GM10266 (cell line): ENCODE results near the gene EPAS1.

Source experiments
- DNase-seq: peaks from one replicate; pipeline ENCODE4 v3.0.0; 2012; ENCODE audit errors: extremely low spot score
- TF ChIP-seq, protein P1 (sequence below): IDR thresholded peaks from 2 replicates; pipeline ENCODE4 v1.5.1; 2012; ENCODE audit warnings: mild to moderate bottlenecking, low read depth; ENCODE audit not compliant: control insufficient read depth, insufficient read depth; ENCODE audit errors: missing control alignments

Gene EPAS1

DNA sequence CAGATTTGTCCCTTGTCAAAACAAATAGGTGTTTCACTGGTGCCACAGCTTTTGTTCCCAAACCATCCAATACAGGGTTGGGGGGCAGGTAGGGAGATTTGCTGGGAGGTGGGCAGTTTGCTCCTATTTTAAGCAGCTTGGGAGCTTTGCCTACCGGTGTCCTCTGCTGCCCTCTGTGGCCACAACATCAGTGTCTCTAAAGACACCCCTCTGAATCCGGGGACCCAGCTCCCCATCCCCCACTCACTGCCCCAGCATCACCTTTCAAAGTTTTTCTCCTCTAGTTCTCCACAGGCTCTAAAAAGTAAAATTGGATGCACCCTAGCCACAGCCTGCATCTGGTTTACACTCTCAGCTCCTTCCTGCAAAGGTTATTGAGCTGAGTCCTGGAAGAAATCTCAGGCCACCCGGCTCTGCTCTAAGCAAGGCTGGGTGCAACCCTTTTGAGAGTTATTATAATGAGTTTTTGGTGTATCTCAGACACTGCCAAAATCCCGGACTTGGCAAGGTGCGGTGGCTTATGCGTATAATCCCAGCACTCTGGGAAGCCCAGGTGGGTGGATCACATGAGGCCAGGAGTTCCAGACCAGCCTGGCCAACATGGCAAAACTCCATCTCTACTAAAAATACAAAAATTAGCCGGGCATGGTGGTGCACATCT, 2.9 kb upstream of the EPAS1 start:
- DNase-seq = peak; percentile 63
- TF ChIP-seq, protein P1, sequence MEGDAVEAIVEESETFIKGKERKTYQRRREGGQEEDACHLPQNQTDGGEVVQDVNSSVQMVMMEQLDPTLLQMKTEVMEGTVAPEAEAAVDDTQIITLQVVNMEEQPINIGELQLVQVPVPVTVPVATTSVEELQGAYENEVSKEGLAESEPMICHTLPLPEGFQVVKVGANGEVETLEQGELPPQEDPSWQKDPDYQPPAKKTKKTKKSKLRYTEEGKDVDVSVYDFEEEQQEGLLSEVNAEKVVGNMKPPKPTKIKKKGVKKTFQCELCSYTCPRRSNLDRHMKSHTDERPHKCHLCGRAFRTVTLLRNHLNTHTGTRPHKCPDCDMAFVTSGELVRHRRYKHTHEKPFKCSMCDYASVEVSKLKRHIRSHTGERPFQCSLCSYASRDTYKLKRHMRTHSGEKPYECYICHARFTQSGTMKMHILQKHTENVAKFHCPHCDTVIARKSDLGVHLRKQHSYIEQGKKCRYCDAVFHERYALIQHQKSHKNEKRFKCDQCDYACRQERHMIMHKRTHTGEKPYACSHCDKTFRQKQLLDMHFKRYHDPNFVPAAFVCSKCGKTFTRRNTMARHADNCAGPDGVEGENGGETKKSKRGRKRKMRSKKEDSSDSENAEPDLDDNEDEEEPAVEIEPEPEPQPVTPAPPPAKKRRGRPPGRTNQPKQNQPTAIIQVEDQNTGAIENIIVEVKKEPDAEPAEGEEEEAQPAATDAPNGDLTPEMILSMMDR = peak; percentile 51

DNA sequence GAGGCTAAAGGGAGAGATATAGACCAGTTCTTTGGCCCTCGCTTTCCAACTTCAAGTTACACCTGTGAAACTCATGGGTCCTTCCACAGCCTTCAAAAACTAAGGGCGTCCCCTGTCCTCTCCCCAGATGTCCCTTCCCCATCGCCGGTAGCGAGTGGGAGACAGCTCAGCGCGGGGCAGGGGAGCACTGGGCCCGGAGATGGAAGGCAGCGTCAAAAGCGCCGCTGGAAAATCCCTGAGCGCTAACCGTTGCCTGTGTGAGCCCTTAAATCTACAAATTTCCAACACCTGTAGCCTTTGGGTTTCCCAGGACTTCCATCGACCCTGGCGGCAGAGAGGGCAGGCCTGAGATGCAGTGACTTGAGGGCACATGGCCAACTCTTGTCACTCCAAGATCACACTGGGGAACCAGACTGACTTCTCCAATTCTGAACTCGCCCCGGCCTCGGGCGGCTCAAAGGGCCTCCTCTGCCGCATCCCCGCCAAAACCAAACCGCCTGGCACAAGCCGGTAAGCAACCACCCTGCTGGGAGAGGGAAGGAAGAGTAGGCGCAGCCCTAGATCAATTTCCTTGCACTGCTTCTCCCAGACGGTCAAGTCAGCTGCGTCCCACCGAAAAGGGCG, 879 bp upstream of the EPAS1 start:
- TF ChIP-seq, protein P1 = no peak
- peak; percentile 46 for DNase-seq

DNA sequence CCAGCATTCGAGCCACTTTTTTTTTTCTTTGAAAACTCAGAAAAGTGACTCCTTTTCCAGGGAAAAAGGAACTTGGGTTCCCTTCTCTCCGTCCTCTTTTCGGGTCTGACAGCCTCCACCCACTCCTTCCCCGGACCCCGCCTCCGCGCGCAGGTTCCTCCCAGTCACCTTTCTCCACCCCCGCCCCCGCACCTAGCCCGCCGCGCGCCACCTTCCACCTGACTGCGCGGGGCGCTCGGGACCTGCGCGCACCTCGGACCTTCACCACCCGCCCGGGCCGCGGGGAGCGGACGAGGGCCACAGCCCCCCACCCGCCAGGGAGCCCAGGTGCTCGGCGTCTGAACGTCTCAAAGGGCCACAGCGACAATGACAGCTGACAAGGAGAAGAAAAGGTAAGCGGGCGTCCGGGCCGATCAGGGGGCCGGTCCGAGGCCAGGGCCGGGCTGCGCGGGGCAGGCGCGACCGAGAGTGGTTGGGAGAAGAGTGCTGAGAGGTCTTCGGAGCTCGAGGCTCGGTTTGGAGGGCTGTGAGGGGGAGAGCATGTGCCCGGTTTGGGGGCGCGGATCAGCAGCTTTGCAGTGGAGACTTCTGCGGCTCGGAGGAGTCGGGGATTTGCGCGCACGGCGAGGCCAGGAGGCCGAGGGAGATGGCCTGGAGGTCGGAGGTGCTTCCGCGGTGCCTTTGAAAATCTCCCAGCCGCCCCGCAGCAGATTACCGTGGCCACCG, 502 bp downstream of the EPAS1 start:
- DNase-seq = peak; percentile 61
- TF ChIP-seq, protein P1 = no peak

DNA sequence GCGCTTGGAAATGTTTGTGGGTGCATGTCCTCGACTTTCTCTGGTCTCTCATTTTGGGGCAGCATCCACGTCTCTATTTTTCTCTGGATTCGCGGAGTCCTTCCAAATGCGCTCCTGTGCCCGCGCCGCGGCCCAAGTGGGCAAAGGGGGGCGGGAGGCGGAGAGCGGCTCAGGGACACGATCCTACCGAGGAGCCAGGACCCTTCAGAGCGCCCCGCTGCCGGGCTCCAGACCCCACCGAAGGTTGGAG, 990 bp downstream of the EPAS1 start:
- TF ChIP-seq, protein P1 = no peak
- DNase-seq = no peak

DNA sequence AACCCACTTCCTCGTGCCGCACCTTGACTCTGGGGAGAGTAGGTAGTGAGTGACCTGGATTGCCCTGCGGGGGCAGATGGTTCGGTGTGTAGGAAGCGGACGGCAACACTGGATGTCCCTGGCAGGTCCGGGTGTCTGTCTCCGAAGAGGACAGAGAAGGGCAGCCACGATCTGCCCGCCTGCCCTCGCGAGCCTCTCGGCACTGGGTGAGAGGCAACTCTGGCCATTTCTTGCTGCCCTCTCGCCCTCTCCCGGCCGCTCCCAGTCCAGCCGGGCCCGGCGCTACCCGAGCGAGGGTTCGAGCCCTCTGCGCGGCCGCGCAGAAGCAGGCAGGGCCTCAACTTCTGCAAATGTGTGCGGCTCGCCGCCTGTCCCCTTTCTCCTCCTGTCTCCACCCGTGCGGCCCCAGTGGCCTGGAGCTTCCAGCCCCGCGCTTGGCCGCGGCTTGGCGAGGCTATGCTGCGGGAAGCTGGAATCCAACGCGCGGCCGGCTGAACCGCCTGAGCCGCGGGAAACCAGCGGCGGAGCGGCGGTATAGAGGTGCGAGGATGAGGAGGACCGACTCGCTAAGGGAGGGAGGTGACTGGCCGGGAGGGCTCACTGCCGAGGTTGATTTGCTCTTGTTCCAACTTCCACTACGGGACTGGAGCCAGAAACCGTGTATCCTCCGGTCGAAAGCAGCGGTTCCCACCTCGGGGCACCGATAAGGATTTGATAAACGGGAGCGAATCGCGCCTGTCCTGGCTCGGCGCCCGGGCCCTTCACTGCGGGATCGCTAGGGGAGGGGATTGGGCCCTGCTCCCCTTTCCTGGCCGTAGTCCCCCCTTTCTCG, 1.5 kb downstream of the EPAS1 start:
- TF ChIP-seq, protein P1 = peak; percentile 44
- peak; percentile 64 for DNase-seq

DNA sequence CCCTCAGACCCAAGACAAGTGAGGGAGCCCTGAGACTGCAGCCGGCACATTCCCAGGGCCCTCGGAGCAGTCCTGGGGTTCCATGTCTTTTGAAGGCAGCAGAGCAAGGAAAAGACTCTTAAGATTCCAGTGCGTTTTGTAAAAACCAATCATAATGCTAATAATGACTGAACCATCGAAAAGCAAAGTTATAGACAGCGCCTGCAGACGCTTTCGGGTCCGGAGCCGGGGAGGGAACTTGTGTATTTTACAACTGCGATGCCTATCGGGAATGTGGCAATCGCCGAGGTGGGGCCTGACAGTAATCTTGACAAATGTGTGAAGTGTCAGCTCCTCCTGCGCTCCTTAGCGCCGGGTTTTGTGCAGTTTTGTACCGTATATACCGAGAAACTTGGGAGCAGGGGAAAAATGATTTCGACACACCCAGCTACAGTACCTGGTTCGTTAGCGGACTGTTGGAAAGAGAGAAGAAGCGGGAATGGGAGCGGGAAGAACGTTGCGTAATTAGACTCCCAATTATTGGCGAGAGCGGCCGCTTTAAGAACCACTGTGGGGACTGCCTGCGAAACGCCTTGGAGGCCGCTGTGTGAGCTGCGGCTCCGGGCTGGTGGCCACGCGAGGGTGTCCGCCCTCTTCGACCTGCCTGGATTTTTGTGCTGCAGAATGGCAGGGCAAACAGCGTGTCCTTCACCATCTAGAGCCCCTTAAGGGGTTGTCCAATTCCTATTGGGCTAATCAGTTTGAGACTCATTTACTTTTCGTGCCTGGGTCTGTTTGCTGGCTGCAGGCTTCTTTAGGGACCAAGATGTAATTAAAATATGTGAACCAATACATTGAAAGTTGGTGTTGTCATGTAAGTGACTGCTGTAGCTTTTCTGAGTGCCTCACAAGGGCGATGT, 2.4 kb downstream of the EPAS1 start:
- peak; percentile 26 for DNase-seq
- TF ChIP-seq, protein P1 = no peak
